H1 (cell line): ENCODE results near the gene PITPNC1. TPM values are rescaled to one million over a fixed set of nuclear protein-coding genes. Genes with fewer than 3 reads are reported as not detected.

Experiments used
- CTCF ChIA-PET: fragments of 300-600 bp; sonication (Branson Sonifier 250); formaldehyde crosslinking; loops from one replicate; lab custom pipeline; 2021; ENCODE audit not compliant: partially characterized antibody; lab: Charles Lee
- POLR2A ChIA-PET: fragments of 300-600 bp; sonication (Branson Sonifier 250); formaldehyde crosslinking; loops from one replicate; lab custom pipeline; 2021; ENCODE audit warnings: inconsistent platforms; ENCODE audit not compliant: partially characterized antibody; lab: Charles Lee
- DNase-seq, 2 experiments: peaks; one replicate each; pipeline versions ENCODE4 v3.0.0 to v3.0.0-alpha.2; 2010 to 2022; ENCODE audit warnings: low spot score in 2 of 2, low read depth in 1 of 2, mixed read lengths in 1 of 2
- FAIRE-seq: peaks from 2 replicates; lab custom pipeline; 2011; peaks lifted over from hg19 to GRCh38; lab: Jason Lieb, UNC
- H2AFZ ChIP-seq: 2 replicates; pipeline ENCODE4 v1.8.1; 2012; ENCODE audit warnings: low read length, inconsistent platforms
- H2AK5ac ChIP-seq: 2 replicates; pipeline ENCODE4 v1.6.1; 2013; ENCODE audit warnings: low read depth, low read length
- H2BK120ac ChIP-seq: replicated peaks from 2 replicates; pipeline ENCODE3; 2013; ENCODE audit warnings: low read depth, low read length, inconsistent platforms
- H2BK12ac ChIP-seq: 2 replicates; pipeline ENCODE4 v1.6.1; 2013; ENCODE audit warnings: low read depth, low read length
- H2BK15ac ChIP-seq: 2 replicates; pipeline ENCODE4 v1.6.1; 2013; ENCODE audit warnings: low read length
- H2BK20ac ChIP-seq: 2 replicates; pipeline ENCODE4 v1.6.1; 2013; ENCODE audit warnings: low read length
- H2BK5ac ChIP-seq: 2 replicates; pipeline ENCODE4 v1.6.1; 2013; ENCODE audit warnings: low read depth, low read length
- H3K14ac ChIP-seq: 2 replicates; pipeline ENCODE4 v1.6.1; 2013; ENCODE audit warnings: inconsistent platforms; ENCODE audit not compliant: insufficient read length
- H3K18ac ChIP-seq: 2 replicates; pipeline ENCODE4 v1.6.1; 2013; ENCODE audit warnings: low read length; ENCODE audit errors: extremely low read depth
- H3K23ac ChIP-seq: 2 replicates; pipeline ENCODE4 v1.6.1; 2013; ENCODE audit warnings: inconsistent platforms; ENCODE audit not compliant: insufficient read length
- H3K23me2 ChIP-seq: 2 replicates; pipeline ENCODE4 v1.6.1; 2013; ENCODE audit warnings: low read depth, low read length
- H3K27ac ChIP-seq: 2 replicates; pipeline ENCODE4 v1.6.1; 2011; ENCODE audit warnings: low read depth, low read length, inconsistent platforms
- H3K27me3 ChIP-seq, 4 experiments: replicated peaks in 1 of 4; 1 replicate in 1 of 4; 2 replicates in 3 of 4; pipeline versions ENCODE4 v1.6.1 to v1.8.1; 2011 to 2013; ENCODE audit warnings: low read length in 3 of 4, mild to moderate bottlenecking in 3 of 4, inconsistent platforms in 2 of 4, mixed read lengths in 2 of 4, moderate library complexity in 1 of 4; ENCODE audit not compliant: control insufficient read depth in 3 of 4, insufficient read depth in 3 of 4; ENCODE audit errors: extremely low read depth in 1 of 4
- H3K36me3 ChIP-seq, 4 experiments: 2 replicates each; pipeline versions ENCODE4 v1.6.1 to v1.8.1; 2011 to 2013; ENCODE audit warnings: mild to moderate bottlenecking in 4 of 4, low read length in 3 of 4, moderate library complexity in 2 of 4, control low read depth in 1 of 4, inconsistent platforms in 1 of 4; ENCODE audit not compliant: insufficient read depth in 4 of 4, control insufficient read depth in 2 of 4
- H3K4ac ChIP-seq: replicated peaks from 2 replicates; pipeline ENCODE3; 2013; ENCODE audit warnings: low read length, low read depth, mixed read lengths, inconsistent platforms; ENCODE audit not compliant: insufficient read length
- H3K4me1 ChIP-seq, 4 experiments: replicated peaks in 1 of 4; 1 replicate in 1 of 4; 2 replicates in 3 of 4; pipeline versions ENCODE4 v1.6.1 to v1.8.1; 2011 to 2013; ENCODE audit warnings: low read length in 3 of 4, inconsistent platforms in 2 of 4, mixed read lengths in 1 of 4; ENCODE audit not compliant: insufficient read depth in 4 of 4, control insufficient read depth in 3 of 4
- H3K4me2 ChIP-seq, 2 experiments: 2 replicates each; pipeline versions ENCODE4 v1.6.1 to v1.8.1; 2011 to 2013; ENCODE audit warnings: low read depth in 2 of 2, low read length in 2 of 2, control low read depth in 1 of 2, inconsistent platforms in 1 of 2, mild to moderate bottlenecking in 1 of 2; ENCODE audit not compliant: insufficient read depth in 1 of 2
- H3K4me3 ChIP-seq, 4 experiments: fragments of 200-600, 300-600 bp in 1 of 4; sonication (generic), shearing (Covaris generic), sonication (Bioruptor Twin) in 1 of 4; 2 replicates each; pipeline versions ENCODE4 v1.5.1 to v1.8.1; 2011 to 2016; ENCODE audit warnings: low read length in 4 of 4, low read depth in 3 of 4, control low read depth in 2 of 4, inconsistent platforms in 2 of 4, mild to moderate bottlenecking in 2 of 4, mixed read lengths in 1 of 4, moderate library complexity in 1 of 4; ENCODE audit not compliant: insufficient read depth in 2 of 4; ENCODE audit errors: extremely low read depth in 1 of 4
- H3K56ac ChIP-seq: replicated peaks from 2 replicates; pipeline ENCODE3; 2013; ENCODE audit warnings: low read depth, mild to moderate bottlenecking, mixed read lengths, low read length, inconsistent platforms; ENCODE audit not compliant: insufficient read length
- H3K79me1 ChIP-seq: 2 replicates; pipeline ENCODE4 v1.6.1; 2013; ENCODE audit warnings: low read depth, low read length, control low read depth
- H3K79me2 ChIP-seq, 2 experiments: 2 replicates each; pipeline versions ENCODE4 v1.6.1 to v1.8.1; 2012 to 2013; ENCODE audit warnings: low read length in 2 of 2, mild to moderate bottlenecking in 2 of 2, inconsistent platforms in 1 of 2; ENCODE audit not compliant: insufficient read depth in 2 of 2, control insufficient read depth in 1 of 2
- H3K9ac ChIP-seq, 4 experiments: replicated peaks in 1 of 4; 1 replicate in 1 of 4; 2 replicates in 3 of 4; pipeline versions ENCODE4 v1.6.1 to v1.8.1; 2011 to 2013; ENCODE audit warnings: low read depth in 3 of 4, low read length in 3 of 4, control low read depth in 2 of 4, mild to moderate bottlenecking in 2 of 4, moderate library complexity in 2 of 4, inconsistent platforms in 1 of 4; ENCODE audit errors: extremely low read depth in 1 of 4
- H3K9me3 ChIP-seq, 2 experiments: 2 replicates each; pipeline versions ENCODE4 v1.6.1 to v1.8.1; 2012 to 2013; ENCODE audit warnings: mild to moderate bottlenecking in 2 of 2, moderate library complexity in 2 of 2, control low read depth in 1 of 2, inconsistent platforms in 1 of 2, low read depth in 1 of 2, low read length in 1 of 2, mixed read lengths in 1 of 2; ENCODE audit not compliant: insufficient read depth in 2 of 2
- H4K20me1 ChIP-seq, 2 experiments: replicated peaks in 1 of 2; 2 replicates each; pipeline versions ENCODE3 to v1.8.1; 2011 to 2013; ENCODE audit warnings: inconsistent platforms in 2 of 2, low read length in 2 of 2, mild to moderate bottlenecking in 1 of 2; ENCODE audit not compliant: insufficient read depth in 2 of 2, control insufficient read depth in 1 of 2
- H4K5ac ChIP-seq: 2 replicates; pipeline ENCODE4 v1.6.1; 2013; ENCODE audit warnings: low read length, low read depth, mixed read lengths, inconsistent platforms; ENCODE audit not compliant: insufficient read length
- H4K8ac ChIP-seq: 2 replicates; pipeline ENCODE4 v1.8.0; 2013; ENCODE audit warnings: mild to moderate bottlenecking, moderate library complexity, low read length, inconsistent platforms; ENCODE audit not compliant: insufficient read depth; ENCODE audit errors: extremely low read depth
- H4K91ac ChIP-seq: replicated peaks from 2 replicates; pipeline ENCODE3; 2013; ENCODE audit warnings: low read length, mixed read lengths, inconsistent platforms; ENCODE audit not compliant: insufficient read length
- BCL11A ChIP-seq, 2 experiments: IDR thresholded peaks; one replicate each; pipeline ENCODE4 v1.6.1; 2011; ENCODE audit warnings: low read depth in 2 of 2, low read length in 2 of 2, mild to moderate bottlenecking in 2 of 2
- CBX5 ChIP-seq: fragments of 300-800, 300-1000 bp; sonication (generic); IDR thresholded peaks from 2 replicates; pipeline ENCODE4 v1.7.1; 2016; ENCODE audit warnings: antibody characterized with exemption, low read length, low read depth
- CHD1 ChIP-seq: IDR thresholded peaks from 2 replicates; pipeline ENCODE4 v1.6.1; 2012; ENCODE audit warnings: low read depth, low read length, improper control_type of control experiment
- CREB1 ChIP-seq: IDR thresholded peaks from 2 replicates; pipeline ENCODE4 v1.6.1; 2012; ENCODE audit warnings: inconsistent platforms
- MAFK ChIP-seq: IDR thresholded peaks from 2 replicates; pipeline ENCODE4 v1.6.1; 2012; ENCODE audit warnings: low read depth, mild to moderate bottlenecking, improper control_type of control experiment, low read length
- POU5F1 ChIP-seq: IDR thresholded peaks from 2 replicates; pipeline ENCODE4 v1.6.1; 2011; ENCODE audit warnings: low read depth, mild to moderate bottlenecking, low read length, moderate library complexity
- RAD21 ChIP-seq, 2 experiments: IDR thresholded peaks in 1 of 2; conservative IDR thresholded peaks in 1 of 2; 2 replicates each; pipeline ENCODE4 v1.6.1; 2011; ENCODE audit warnings: low read depth in 2 of 2, low read length in 2 of 2, improper control_type of control experiment in 1 of 2, inconsistent platforms in 1 of 2, mild to moderate bottlenecking in 1 of 2, moderate library complexity in 1 of 2
- SP4 ChIP-seq: IDR thresholded peaks from 2 replicates; pipeline ENCODE4 v1.6.1; 2012; ENCODE audit warnings: low read length, inconsistent platforms
- TAF7 ChIP-seq: optimal IDR thresholded peaks from 2 replicates; pipeline ENCODE3; 2011; ENCODE audit warnings: low read depth, mild to moderate bottlenecking, inconsistent platforms, low read length, moderate library complexity, borderline replicate concordance
- TCF12 ChIP-seq: IDR thresholded peaks from 2 replicates; pipeline ENCODE4 v1.6.1; 2011; ENCODE audit warnings: low read depth, mild to moderate bottlenecking, low read length
- WGBS, 2 experiments: shearing (Covaris generic) in 1 of 2; methylation state at CpG; one replicate each; pipeline versions ENCODE4 v1.1.6 to v1.1.7; 2013 to 2015; ENCODE audit warnings: low lambda C conversion rate in 2 of 2, mixed read lengths in 2 of 2, inconsistent platforms in 1 of 2, low coverage in 1 of 2, missing lambda C conversion rate in 1 of 2; ENCODE audit not compliant: insufficient replicate concordance in 2 of 2, insufficient coverage in 1 of 2, insufficient read length in 1 of 2; ENCODE audit errors: extremely low coverage in 1 of 2, missing lambda C conversion rate in 1 of 2; 5-methylcytosine and 5-hydroxymethylcytosine counted together
- polyA plus RNA-seq, 7 experiments: library from polyadenylated mRNA; depleted of rRNA in 3 of 7; stranded (reverse) in 5 of 7; unstranded in 2 of 7; fragments of >200 nt in 5 of 7; fragments of 200-250 nt in 2 of 7; gene quantifications; 1 replicate in 5 of 7; 2 replicates in 1 of 7; 4 replicates in 1 of 7; pipeline versions ENCODE4 v1.2.1 to v1.2.3, GENCODE V29; 2011 to 2013; ENCODE audit warnings: missing spikeins in 2 of 7, mixed read lengths in 2 of 7
- total RNA-seq: library from RNA; stranded (reverse); fragmentation: NEBNext Ultra II Directional; extraction: Animal tissue kit (Norgen Biotek cat#: 25700); gene quantifications from 2 replicates; pipeline ENCODE4 v1.2.1, GENCODE V29; 2021
- TF ChIP-seq, protein P1 (sequence below), 3 experiments: IDR thresholded peaks; 1 replicate in 2 of 3; 2 replicates in 1 of 3; pipeline versions ENCODE4 v1.5.1 to v1.6.1; 2011; ENCODE audit warnings: low read length in 3 of 3, mild to moderate bottlenecking in 3 of 3, inconsistent platforms in 2 of 3, low read depth in 1 of 3, moderate library complexity in 1 of 3; ENCODE audit not compliant: insufficient read depth in 1 of 3; ENCODE audit errors: control extremely low read depth in 1 of 3

The PITPNC1 gene
- total and polyA plus RNA-seq, 2 of the 8 experiments (the other 6 are each of a cell fraction or from before 2014, with no cell fraction given), result 17.6 to 54.7 TPM

- no peaks in the 10 kb centered on the region for H3K9me3 ChIP-seq
- H3K18ac ChIP-seq, result no peak overlapping the region
- no peaks in the 10 kb centered on the region for H3K23me2 ChIP-seq
- H2BK20ac ChIP-seq, result no peak overlapping the region
- H3K56ac ChIP-seq, result no peak overlapping the region
- no peak overlapping the region for H2BK120ac ChIP-seq
- H3K4me3 ChIP-seq, result no peak overlapping the region
- no peak overlapping the region for H2AK5ac ChIP-seq
- no peaks in the 10 kb centered on the region for H3K36me3 ChIP-seq
- H3K4me2 ChIP-seq, result no peak overlapping the region
- peaks cover 2 to 9% (median 6%) of the 10 kb centered on the region in 4 experiments for H3K4me1 ChIP-seq
- H3K79me2 ChIP-seq, result peaks cover 0 to 7% of the 10 kb centered on the region in 2 experiments; a peak in 1 of 4 replicates
- H4K20me1 ChIP-seq, result peaks cover 0 to 2% of the 10 kb centered on the region in 2 experiments
- H4K8ac ChIP-seq, result no peak overlapping the region
- no peaks in the 10 kb centered on the region; the same call in 1 of the 2 replicates for H3K79me1 ChIP-seq
- no peak overlapping the region for H2BK5ac ChIP-seq
- no peak overlapping the region for H3K27ac ChIP-seq
- ChIA-PET POLR2A (no interaction called here), CTCF (interaction anchor here (0.8 to 2.3 kb wide), 5 partner anchors 12 to 168 kb away, joined by 3 to 8 read pairs (median 3); no protein-coding TSS in a partner anchor)
- no peak overlapping the region for H2AFZ ChIP-seq
- no peak overlapping the region for H3K9ac ChIP-seq
- 93% methylated on average over 10 of the region's 10 CpGs; no CpG with 5 or more reads in 1 of the 2 experiments for WGBS, 2 experiments
- no peak overlapping the region for H2BK12ac ChIP-seq
- DNase-seq (no peak), FAIRE-seq (no peak)
- H4K91ac ChIP-seq, result no peak overlapping the region
- no peak overlapping the region for H3K23ac ChIP-seq
- no peak overlapping the region for H3K4ac ChIP-seq
- H2BK15ac ChIP-seq, result no peak overlapping the region
- H3K14ac ChIP-seq, result no peak overlapping the region
- no peaks in the 10 kb centered on the region for H3K27me3 ChIP-seq
- no peak overlapping the region for H4K5ac ChIP-seq
- TF ChIP-seq CREB1 (no peak), TCF12 (no peak), TAF7 (no peak), SP4 (no peak), BCL11A (IDR thresholded peaks at IDR 0.05; ENCODE audit: low read depth in 2 of 2, low read length in 2 of 2) (no peak), CBX5 (no peak), POU5F1 (no peak), RAD21 (IDR thresholded peaks at IDR 0.05 in 1 of 2, conservative IDR thresholded peaks at IDR 0.05 in 1 of 2; ENCODE audit: low read depth in 2 of 2, low read length in 2 of 2) (no peak), MAFK (no peak), CHD1 (no peak)
- TF ChIP-seq, protein P1, sequence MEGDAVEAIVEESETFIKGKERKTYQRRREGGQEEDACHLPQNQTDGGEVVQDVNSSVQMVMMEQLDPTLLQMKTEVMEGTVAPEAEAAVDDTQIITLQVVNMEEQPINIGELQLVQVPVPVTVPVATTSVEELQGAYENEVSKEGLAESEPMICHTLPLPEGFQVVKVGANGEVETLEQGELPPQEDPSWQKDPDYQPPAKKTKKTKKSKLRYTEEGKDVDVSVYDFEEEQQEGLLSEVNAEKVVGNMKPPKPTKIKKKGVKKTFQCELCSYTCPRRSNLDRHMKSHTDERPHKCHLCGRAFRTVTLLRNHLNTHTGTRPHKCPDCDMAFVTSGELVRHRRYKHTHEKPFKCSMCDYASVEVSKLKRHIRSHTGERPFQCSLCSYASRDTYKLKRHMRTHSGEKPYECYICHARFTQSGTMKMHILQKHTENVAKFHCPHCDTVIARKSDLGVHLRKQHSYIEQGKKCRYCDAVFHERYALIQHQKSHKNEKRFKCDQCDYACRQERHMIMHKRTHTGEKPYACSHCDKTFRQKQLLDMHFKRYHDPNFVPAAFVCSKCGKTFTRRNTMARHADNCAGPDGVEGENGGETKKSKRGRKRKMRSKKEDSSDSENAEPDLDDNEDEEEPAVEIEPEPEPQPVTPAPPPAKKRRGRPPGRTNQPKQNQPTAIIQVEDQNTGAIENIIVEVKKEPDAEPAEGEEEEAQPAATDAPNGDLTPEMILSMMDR (IDR thresholded peaks at IDR 0.05; ENCODE audit: control extremely low read depth in 1 of 3, insufficient read depth in 1 of 3, low read depth in 1 of 3, low read length in 3 of 3), result no peak
Observed at GRCh38 chr17:67532326-67532871, 155.3 kb downstream of the PITPNC1 start.
